Thyroid gland (tissue), 4 donors: ENCODE results near the gene MYH14. TPM values are rescaled to one million over a fixed set of nuclear protein-coding genes. Genes with fewer than 3 reads are reported as not detected.
"Not testable (repeated sequence)": the region's sequence is repeated elsewhere in the genome, so short reads cannot be mapped to it uniquely, and the experiment has no call there.

Source experiments
- DNase-seq, 2 donors: peaks; one replicate each; pipeline ENCODE4 v3.0.0-alpha.2; 2019
- H3K27ac ChIP-seq, 3 donors: fragments of 200-600 bp; sonication (generic); 1 replicate in 2 of 3; 2 replicates in 1 of 3; pipeline ENCODE4 v1.5.1; 2016 to 2019; ENCODE audit warnings: mild to moderate bottlenecking in 1 of 3, moderate library complexity in 1 of 3
- H3K27me3 ChIP-seq: fragments of 200-600 bp; sonication (generic); one replicate; pipeline ENCODE4 v1.5.1; 2019
- H3K36me3 ChIP-seq, 2 donors: fragments of 200-600 bp; sonication (generic); one replicate each; pipeline ENCODE4 v1.5.1; 2016 to 2019
- H3K4me1 ChIP-seq, 2 donors: fragments of 200-600 bp; sonication (generic); one replicate each; pipeline ENCODE4 v1.5.1; 2017 to 2019
- H3K4me3 ChIP-seq, 3 donors: fragments of 200-600 bp; sonication (generic); replicated peaks in 1 of 3; 1 replicate in 2 of 3; 2 replicates in 1 of 3; pipeline ENCODE4 v1.5.1; 2016; ENCODE audit warnings: mild to moderate bottlenecking in 1 of 3
- H3K9me3 ChIP-seq: fragments of 200-600 bp; sonication (generic); one replicate; pipeline ENCODE4 v1.5.1; 2017
- POLR2A ChIP-seq, 2 donors: fragments of 450-650 bp; IDR thresholded peaks; one replicate each; pipeline ENCODE4 v1.6.1; 2017; ENCODE audit warnings: antibody characterized with exemption in 2 of 2, mild to moderate bottlenecking in 2 of 2, moderate library complexity in 1 of 2
- WGBS, 2 donors: methylation state at CpG; one replicate each; pipeline ENCODE4 v1.1.5; 2017; 5-methylcytosine and 5-hydroxymethylcytosine counted together
- intact Hi-C: fragments of 100-400 bp; cut with DNase I; formaldehyde crosslinking; loops from one replicate; pipeline ENCODE4 v1.15.1; 2023
- total RNA-seq, 4 donors: library from RNA; depleted of rRNA; stranded (reverse); fragments of >200 nt; gene quantifications; one replicate each; pipeline ENCODE4 v1.2.3, GENCODE V29; 2016
- TF ChIP-seq, protein P1 (sequence below), 6 experiments: fragments of 200-600 bp in 3 of 6; fragments of 450-650 bp in 3 of 6; sonication (generic) in 3 of 6; IDR thresholded peaks; one replicate each; pipeline ENCODE4 v1.5.1; 2016 to 2019; ENCODE audit warnings: antibody characterized with exemption in 6 of 6, mild to moderate bottlenecking in 2 of 6, inconsistent platforms in 1 of 6, moderate library complexity in 1 of 6

MYH14 gene
- total RNA-seq, 4 donors from 2014 or later, result 130 to 361 (median 183) TPM

DNA sequence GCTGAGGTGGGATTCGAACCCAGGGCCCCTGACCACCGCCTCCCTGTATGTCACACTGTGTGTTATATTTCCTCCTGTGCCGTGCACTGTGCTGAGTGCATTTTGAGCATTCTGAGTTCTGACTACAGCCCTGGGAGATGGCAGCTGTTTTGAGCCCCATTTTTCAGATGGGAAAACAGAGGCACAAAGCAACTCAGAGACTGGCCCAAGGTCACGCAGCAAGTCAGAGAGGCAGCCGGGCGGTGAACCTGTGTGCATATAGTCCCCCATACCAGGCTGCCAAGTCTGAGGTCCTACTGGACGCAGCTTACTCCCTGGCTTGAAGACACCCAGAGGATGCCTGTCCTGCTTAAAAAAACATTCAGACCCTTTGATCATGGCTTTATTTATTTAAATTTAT is 17.7 kb downstream of the MYH14 start:
- DNase-seq, result no peak
- WGBS, 2 donors, result 88 to 93% methylated on average over 6 to 7 of the region's 7 CpGs
- H3K27me3 ChIP-seq, result no peaks in the 10 kb centered on the region
- peaks cover 14 to 28% of the 10 kb centered on the region in 2 donors for H3K36me3 ChIP-seq
- intact Hi-C loops, result no loop called here
- H3K27ac ChIP-seq, result no peak overlapping the region
- H3K9me3 ChIP-seq, result no peaks in the 10 kb centered on the region
- H3K4me1 ChIP-seq, result peaks cover 2% of the 10 kb centered on the region in 2 donors
- no peak for TF ChIP-seq POLR2A (IDR thresholded peaks at IDR 0.05)
- TF ChIP-seq, protein P1, sequence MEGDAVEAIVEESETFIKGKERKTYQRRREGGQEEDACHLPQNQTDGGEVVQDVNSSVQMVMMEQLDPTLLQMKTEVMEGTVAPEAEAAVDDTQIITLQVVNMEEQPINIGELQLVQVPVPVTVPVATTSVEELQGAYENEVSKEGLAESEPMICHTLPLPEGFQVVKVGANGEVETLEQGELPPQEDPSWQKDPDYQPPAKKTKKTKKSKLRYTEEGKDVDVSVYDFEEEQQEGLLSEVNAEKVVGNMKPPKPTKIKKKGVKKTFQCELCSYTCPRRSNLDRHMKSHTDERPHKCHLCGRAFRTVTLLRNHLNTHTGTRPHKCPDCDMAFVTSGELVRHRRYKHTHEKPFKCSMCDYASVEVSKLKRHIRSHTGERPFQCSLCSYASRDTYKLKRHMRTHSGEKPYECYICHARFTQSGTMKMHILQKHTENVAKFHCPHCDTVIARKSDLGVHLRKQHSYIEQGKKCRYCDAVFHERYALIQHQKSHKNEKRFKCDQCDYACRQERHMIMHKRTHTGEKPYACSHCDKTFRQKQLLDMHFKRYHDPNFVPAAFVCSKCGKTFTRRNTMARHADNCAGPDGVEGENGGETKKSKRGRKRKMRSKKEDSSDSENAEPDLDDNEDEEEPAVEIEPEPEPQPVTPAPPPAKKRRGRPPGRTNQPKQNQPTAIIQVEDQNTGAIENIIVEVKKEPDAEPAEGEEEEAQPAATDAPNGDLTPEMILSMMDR (IDR thresholded peaks at IDR 0.05), result no peak
- H3K4me3 ChIP-seq, result no peak overlapping the region

DNA sequence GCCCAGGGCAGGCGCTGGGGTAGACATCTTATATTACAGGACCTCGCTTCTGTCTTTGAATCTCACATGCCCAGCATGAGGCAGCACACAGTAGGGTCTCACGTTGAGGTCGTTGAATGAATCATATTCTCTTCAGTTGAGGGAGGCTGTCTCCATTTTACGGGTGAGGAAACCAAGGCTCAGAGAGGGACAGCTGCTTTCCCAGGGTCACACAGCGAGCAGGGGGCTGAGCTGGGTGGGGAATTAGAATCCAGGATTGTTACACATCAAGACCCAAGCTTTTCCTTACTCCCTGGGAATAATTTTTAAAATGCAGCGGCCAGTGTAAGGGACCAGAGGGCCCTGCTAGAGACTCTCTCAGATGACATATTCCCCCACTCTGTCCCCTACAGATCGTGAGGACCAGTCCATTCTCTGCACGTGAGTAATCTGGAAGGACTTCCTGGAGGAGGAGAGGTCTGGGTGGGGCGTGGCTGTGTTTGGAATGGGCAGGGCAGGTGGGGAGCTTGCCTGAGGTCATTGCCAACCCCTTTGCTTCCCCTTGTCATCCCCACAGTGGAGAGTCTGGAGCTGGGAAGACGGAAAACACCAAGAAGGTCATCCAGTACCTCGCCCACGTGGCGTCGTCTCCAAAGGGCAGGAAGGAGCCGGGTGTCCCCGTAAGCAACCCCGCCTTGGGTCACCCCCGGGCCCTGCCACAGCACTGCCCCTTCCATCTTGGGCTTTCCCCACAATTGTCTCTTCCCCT is 19.4 kb downstream of the MYH14 start:
- Histone ChIP-seq H3K27me3 (no peaks in the 10 kb centered on the region), H3K4me3 (no peak overlapping the region), H3K9me3 (no peaks in the 10 kb centered on the region), H3K36me3 (peaks cover 14 to 28% of the 10 kb centered on the region in 2 donors), H3K4me1 (no peaks in the 10 kb centered on the region), H3K27ac (no peak overlapping the region)
- TF ChIP-seq POLR2A (IDR thresholded peaks at IDR 0.05), result no peak
- TF ChIP-seq, protein P1 (IDR thresholded peaks at IDR 0.05), result no peak
- 86 to 92% methylated on average over 18 to 19 of the region's 19 CpGs for WGBS, 2 donors
- DNase-seq, result no peak
- intact Hi-C loops, result no loop called here

GRCh38 chr19:50223439-50223716 is 20.0 kb downstream of the MYH14 start:
- Histone ChIP-seq H3K27ac (no peak overlapping the region), H3K9me3 (no peaks in the 10 kb centered on the region), H3K4me1 (no peaks in the 10 kb centered on the region), H3K36me3 (peaks cover 14 to 28% of the 10 kb centered on the region in 2 donors), H3K27me3 (no peaks in the 10 kb centered on the region), H3K4me3 (no peak overlapping the region)
- WGBS, 2 donors, result 79 to 97% methylated on average over 3 of the region's 3 CpGs
- no peak for TF ChIP-seq POLR2A (IDR thresholded peaks at IDR 0.05)
- TF ChIP-seq, protein P1 (IDR thresholded peaks at IDR 0.05), result no peak
- no peak for DNase-seq
- intact Hi-C loops, result no loop called here

- Histone ChIP-seq H3K4me3 (no peak overlapping the region), H3K27me3 (no peaks in the 10 kb centered on the region), H3K9me3 (no peaks in the 10 kb centered on the region), H3K36me3 (peaks cover 14 to 28% of the 10 kb centered on the region in 2 donors), H3K4me1 (no peaks in the 10 kb centered on the region), H3K27ac (no peak overlapping the region)
- intact Hi-C loops, result no loop called here
- TF ChIP-seq POLR2A (IDR thresholded peaks at IDR 0.05), result no peak
- TF ChIP-seq, protein P1 (IDR thresholded peaks at IDR 0.05), result no peak
- DNase-seq, result peak; percentile 39 to 42
- WGBS, 2 donors, result 71 to 84% methylated on average over 8 of the region's 8 CpGs
Observed at GRCh38 chr19:50224986-50225747, 21.7 kb downstream of the MYH14 start.

DNA sequence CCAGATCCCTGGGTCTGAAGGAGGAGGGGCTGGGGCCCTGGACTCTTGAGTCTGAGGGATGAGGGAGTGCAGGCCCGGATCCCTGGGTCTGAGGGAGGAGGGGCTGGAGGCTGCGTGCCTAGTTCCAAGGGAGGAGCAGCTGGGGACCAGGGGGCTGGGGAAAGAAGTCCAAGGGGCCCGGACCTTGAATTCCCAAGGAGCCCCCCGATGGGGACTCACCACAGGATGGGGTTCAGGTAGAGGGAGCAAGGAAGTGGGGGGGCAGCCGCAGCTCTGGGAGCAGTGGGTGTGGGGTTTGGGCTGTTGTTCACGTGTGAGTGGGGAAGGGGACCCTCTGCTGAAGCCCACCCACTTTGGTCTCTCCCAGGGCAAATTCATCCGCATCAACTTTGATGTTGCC is 23.1 kb downstream of the MYH14 start:
- TF ChIP-seq, protein P1 (IDR thresholded peaks at IDR 0.05), result no peak
- no peak for TF ChIP-seq POLR2A (IDR thresholded peaks at IDR 0.05)
- no peak overlapping the region for H3K4me3 ChIP-seq
- no peaks in the 10 kb centered on the region for H3K4me1 ChIP-seq
- no peaks in the 10 kb centered on the region for H3K27me3 ChIP-seq
- no peaks in the 10 kb centered on the region for H3K9me3 ChIP-seq
- H3K36me3 ChIP-seq, result peaks cover 14 to 28% of the 10 kb centered on the region in 2 donors
- H3K27ac ChIP-seq, result no peak overlapping the region
- 84 to 87% methylated on average over 7 of the region's 7 CpGs for WGBS, 2 donors
- intact Hi-C loops, result no loop called here
- DNase-seq, result no peak

GRCh38 chr19:50228153-50228552 is 24.7 kb downstream of the MYH14 start:
- H3K27me3 ChIP-seq, H3K9me3 ChIP-seq, intact Hi-C loops, H3K4me3 ChIP-seq, H3K4me1 ChIP-seq, DNase-seq, H3K27ac ChIP-seq: not testable (repeated sequence)
- 87 to 88% methylated on average over 7 of the region's 7 CpGs for WGBS, 2 donors
- peaks cover 14 to 21% of the 10 kb centered on the region in 2 donors for H3K36me3 ChIP-seq
